GM21717 (cell line): ENCODE data around the gene NLE1.
"Not testable (repeated sequence)": the region's sequence is repeated elsewhere in the genome, so short reads cannot be mapped to it uniquely, and the experiment has no call there.

ENCODE experiments used
- ATAC-seq: cut with Tn5 transposase; IDR thresholded peaks from one replicate; pipeline ENCODE4 v1.9.1; 2021; ENCODE audit warnings: mild to moderate bottlenecking, moderate library complexity; ENCODE audit not compliant: unreplicated experiment

The NLE1 gene

GRCh38 chr17:35129154-35129972 is 12.7 kb downstream of the NLE1 start:
- no peak for ATAC-seq

GRCh38 chr17:35127751-35128514 is 14.2 kb downstream of the NLE1 start:
- ATAC-seq, result no peak

- no peak for ATAC-seq
These were observed 20.8 kb downstream of the NLE1 start, which contains the start of gene FNDC8 for GRCh38 chr17:35121315-35121714. FNDC8 (plus strand) TSS chr17:35121615; CDS start chr17:35121694, 79 bp downstream.

DNA sequence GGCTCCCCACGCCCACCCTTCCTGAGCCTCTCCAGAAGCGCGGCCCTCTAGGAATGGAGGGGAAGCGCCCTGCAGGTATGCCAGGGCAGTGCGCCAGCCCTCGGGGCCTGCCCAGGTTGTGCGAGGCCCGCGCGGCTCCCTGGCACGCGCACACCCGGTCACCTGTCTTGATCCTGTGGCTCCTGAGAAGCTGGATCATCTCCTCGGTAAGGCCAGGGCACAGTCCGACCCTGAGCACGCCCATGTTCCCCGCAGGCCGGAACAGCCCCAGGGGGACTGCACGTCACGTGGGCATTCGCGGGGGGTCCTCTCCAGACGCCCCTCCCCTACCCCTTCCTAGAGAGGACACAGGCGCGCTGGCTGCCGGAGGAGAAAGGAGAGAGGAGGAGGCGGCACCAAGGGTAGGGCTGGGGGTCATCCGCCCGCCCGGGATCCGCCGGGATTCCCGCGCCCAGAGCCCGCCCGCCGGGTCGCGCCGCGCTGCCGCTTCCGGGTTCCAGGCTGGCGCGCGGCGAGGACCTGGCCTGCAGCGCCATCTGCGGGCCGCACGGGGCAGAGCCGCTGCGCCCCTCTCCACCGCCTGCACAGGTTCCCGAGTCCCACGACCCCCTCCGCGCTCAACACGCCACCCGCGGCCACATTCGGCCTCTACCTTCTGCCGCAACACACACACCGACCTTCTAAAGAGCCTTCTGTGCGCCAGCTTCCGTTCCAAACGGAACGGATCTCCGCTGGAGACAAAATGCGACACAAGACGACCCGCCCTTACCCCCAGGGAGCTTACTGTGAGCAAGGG is 22.5 kb downstream of the NLE1 start, which contains the start of gene RAD51D:
TSS of gene RAD51D (minus strand) at position 491 of the 796 bp plus-strand sequence. CDS start at position 244, 247 bp downstream.
- ATAC-seq, result peak; percentile 75

- ATAC-seq, result no peak
These were observed 24.1 kb downstream of the NLE1 start for GRCh38 chr17:35117984-35118383.

- no peak for ATAC-seq
These were observed 25.3 kb downstream of the NLE1 start for GRCh38 chr17:35116845-35117244.

- ATAC-seq, result not testable (repeated sequence)
These were observed 31.3 kb downstream of the NLE1 start for GRCh38 chr17:35110791-35111190.

DNA sequence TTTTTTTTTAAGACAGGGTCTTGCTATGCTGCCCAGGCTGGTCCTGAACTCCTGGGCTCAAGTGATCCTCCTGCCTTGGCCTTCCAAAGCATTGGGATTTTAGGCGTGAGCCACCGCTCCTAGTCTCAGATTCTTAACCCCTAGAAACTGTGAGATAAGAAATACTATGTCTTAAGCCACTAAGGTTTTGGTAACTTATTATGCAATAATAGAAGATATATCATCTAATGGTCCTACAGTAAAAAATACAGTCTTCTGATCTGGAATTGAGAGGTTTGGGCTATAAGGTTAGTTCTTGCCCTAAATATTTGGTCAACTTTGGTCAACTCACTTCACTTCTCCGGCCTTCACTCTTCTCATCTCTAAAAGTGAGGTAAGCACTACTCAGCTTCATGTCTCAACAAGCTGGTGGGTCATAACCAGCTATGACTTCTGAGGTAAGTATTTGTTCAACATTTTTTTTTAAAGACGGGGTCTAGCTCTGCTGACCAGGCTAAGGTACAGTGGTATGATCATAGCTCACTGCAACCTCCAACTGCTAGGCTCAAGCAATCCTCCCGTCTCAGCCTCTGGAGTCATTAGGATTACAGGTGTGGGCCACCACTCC is 37.2 kb downstream of the NLE1 start:
- ATAC-seq, result no peak

DNA sequence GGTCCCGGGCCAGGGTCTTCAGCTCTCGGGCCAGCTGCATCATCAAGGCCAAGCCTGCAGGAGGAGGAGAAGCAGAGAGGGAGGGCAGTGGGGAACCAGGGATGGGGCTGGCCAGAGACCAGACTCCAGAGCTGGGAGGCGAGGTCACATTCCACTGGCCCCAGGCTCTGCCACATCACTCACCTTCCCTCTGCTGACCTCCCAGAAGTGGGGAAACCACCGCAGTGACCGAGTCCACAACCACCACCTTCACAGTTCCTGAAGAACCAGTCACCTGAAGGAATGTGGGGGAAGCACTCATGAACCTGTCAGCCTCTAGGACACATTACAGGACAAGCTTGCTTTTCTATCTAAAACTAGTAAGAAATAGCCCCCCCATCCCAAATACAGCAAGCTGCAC is 38.8 kb downstream of the NLE1 start:
- ATAC-seq, result no peak

GRCh38 chr17:35101725-35102124 is 40.4 kb downstream of the NLE1 start:
- ATAC-seq, result no peak

DNA sequence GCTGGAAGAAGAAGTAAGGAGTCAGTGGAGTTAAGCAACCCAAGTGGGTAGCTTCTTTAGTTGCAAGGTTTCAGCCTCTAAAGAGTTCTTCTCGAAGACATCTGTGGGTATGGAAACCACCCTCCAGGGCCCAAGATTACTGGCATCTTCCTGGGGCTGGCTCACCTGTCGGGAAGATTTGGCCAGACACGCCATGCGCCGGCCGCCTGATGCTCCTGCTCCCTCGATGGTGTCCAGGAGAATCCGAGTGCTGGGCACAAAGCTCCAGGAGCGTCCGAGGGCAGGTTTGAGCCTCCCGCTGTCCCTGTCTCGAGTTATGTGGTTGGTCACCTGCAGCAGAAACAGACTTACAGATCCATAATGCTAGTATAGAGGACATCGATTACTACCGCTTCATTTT is 41.1 kb downstream of the NLE1 start:
- no peak for ATAC-seq

DNA sequence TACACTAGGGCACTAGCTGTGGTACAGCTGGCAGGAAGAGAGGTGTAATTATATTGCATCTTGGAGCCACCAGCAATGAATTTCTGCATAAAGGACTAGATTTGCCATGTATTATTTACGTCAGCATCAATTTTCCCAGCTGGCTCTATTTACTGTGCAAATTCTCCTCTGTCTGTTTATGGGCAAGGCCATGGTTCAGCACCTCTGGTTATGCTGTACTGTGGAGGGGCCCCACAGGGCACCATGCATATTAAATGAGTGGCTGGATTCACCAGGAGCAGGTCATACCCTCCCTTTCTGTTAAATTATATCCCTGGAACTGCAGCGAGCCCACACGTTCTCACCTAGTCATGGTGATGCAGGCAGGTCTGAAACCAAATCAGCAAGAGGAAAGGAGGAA is 42.2 kb downstream of the NLE1 start:
- no peak for ATAC-seq

DNA sequence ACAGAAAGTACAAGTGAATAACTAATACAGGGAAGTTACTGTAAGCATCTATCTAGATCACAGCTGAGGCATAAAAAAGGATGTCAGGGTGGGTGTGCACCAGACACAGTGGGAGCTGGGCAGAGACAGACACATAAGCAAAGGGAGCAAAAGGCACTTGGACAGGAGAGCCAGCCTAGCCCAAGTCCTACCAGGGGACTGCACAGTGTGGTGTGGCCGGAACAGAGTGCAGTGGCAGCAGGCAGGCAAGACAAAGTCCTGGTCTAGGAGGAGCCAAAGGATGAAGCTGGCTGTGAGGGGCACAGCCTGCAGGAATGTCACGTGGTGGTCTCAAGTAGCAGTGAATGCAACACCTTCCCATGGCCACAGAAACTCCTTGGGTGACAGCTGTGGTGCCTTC is 44.3 kb downstream of the NLE1 start:
- ATAC-seq, result no peak

DNA sequence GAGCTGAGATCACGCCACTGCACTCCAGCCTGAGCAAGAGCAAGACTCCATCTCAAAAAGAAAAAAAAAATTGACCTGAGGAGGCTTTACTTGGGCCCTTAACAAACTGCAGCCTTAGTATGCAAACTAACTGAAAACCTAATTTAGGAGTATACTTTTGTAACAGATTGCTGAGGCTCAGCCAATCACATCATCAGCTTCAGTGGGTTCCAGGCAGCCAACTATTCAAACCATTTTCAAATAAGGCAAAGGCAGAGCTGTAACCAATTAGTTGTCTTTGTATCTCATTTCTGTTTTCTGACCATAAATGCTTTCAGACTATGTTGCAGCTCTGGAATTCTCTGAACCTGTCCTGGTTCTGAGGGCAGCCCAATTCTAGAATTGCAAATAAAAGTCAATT is 46.4 kb downstream of the NLE1 start:
- no peak for ATAC-seq

DNA sequence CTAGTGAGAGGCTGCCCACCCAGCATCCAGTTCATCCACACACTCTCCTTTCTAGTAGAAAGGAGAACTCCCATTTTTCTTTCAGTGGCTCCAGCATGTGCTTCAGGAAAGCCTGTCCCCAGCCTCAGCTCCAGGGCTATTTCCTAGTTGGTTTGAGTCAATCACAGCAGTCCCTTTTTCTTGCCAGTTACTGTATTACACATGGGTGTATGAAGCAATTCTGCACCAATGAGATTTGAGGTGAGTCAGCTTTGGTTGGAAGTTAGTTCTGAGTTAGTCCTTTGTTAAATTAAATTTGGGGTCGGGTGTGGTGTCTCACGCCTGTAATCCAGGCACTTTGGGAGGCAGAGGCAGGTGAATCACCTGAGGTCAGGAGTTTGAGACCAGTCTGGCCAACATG is 47.2 kb downstream of the NLE1 start:
- no peak for ATAC-seq

DNA sequence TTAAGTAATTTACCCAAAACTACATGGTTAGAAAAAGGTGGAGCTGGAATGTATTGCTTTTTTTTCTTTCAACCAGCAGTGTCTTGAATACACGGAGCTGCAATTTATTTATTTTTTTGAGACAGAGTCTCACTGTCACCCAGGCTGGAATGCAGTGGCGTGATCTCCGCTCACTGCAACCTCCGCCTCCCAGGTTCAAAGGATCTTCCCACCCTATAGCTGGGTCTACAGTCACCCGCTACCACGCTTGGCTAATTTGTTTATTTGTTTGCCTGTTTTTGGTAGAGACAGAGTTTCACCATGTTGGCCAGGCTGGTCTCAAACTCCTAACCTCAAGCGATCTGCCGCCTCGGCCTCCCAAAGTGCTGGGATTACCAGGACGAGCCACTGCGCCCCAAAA is 51.4 kb downstream of the NLE1 start:
- ATAC-seq, result not testable (repeated sequence)

- ATAC-seq, result peak; percentile 19
These were observed 52.4 kb downstream of the NLE1 start for GRCh38 chr17:35089586-35090296.

GRCh38 chr17:35088881-35089585 is 53.1 kb downstream of the NLE1 start:
- ATAC-seq, result peak; percentile 69

DNA sequence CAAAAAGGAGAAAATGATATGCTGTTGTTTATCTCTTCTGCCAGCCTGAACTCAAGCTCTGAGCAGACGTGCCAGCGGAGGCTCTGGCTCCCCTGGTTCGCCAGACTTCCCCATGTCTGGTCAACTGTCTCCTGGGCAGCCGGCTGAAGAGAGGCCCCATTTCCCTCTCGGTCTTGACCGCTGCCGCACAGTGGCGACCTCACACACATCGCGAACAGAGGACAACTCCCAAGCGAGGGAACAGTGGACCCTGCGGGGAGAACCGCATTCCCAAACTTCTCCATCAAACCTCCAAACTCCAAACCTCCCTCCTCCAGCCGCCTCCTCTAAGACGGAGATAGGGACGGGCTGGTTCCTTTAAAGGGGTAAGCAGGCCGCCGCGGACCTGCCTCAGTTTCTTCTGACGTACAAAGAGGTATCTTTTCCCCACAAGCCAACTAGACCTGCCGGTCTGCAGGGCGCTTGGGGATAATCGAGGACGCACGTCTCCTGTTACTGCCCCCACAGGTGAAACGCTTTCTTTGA is 53.7 kb downstream of the NLE1 start:
- peak; percentile 12 for ATAC-seq
